CD14-positive monocyte (primary cell): Measurements from ENCODE around the gene THSD8. TPM values are rescaled to one million over a fixed set of nuclear protein-coding genes. Genes with fewer than 3 reads are reported as not detected.

Experiments used
- DNase-seq, 3 donors: peaks; one replicate each; pipeline ENCODE4 v3.0.0-alpha.2; 2011 to 2022
- H2AFZ ChIP-seq: 2 replicates; pipeline ENCODE4 v1.6.0; 2012; ENCODE audit warnings: mild to moderate bottlenecking, low read depth, low read length, inconsistent platforms; ENCODE audit not compliant: insufficient read depth, poor library complexity, severe bottlenecking
- H3K27ac ChIP-seq, 2 donors: 1 replicate in 1 of 2; 2 replicates in 1 of 2; pipeline ENCODE4 v1.5.1; 2012 to 2013; ENCODE audit warnings: low read length in 2 of 2, control low read depth in 1 of 2, inconsistent platforms in 1 of 2, low read depth in 1 of 2, mild to moderate bottlenecking in 1 of 2
- H3K27me3 ChIP-seq, 2 donors: one replicate each; pipeline versions ENCODE4 v1.6.0 to v1.6.1; 2011 to 2013; ENCODE audit warnings: low read length in 2 of 2; ENCODE audit not compliant: control insufficient read depth in 2 of 2, insufficient read depth in 2 of 2
- H3K36me3 ChIP-seq, 2 donors: replicated peaks in 1 of 2; 1 replicate in 1 of 2; 2 replicates in 1 of 2; pipeline versions ENCODE4 v1.5.1 to v1.6.1; 2012 to 2013; ENCODE audit warnings: low read length in 2 of 2, control low read depth in 1 of 2, inconsistent platforms in 1 of 2, mild to moderate bottlenecking in 1 of 2; ENCODE audit not compliant: insufficient read depth in 2 of 2, control insufficient read depth in 1 of 2
- H3K4me1 ChIP-seq, 2 donors: 1 replicate in 1 of 2; 2 replicates in 1 of 2; pipeline versions ENCODE4 v1.5.1 to v1.6.1; 2012 to 2013; ENCODE audit warnings: low read length in 2 of 2, control low read depth in 1 of 2, inconsistent platforms in 1 of 2, mild to moderate bottlenecking in 1 of 2, moderate library complexity in 1 of 2; ENCODE audit not compliant: insufficient read depth in 2 of 2, control insufficient read depth in 1 of 2
- H3K4me2 ChIP-seq: replicated peaks from 2 replicates; pipeline ENCODE3; 2012; ENCODE audit warnings: low read length, moderate library complexity, mild to moderate bottlenecking; ENCODE audit not compliant: poor library complexity, severe bottlenecking; ENCODE audit errors: extremely low read depth
- H3K4me3 ChIP-seq, 3 experiments: fragments of 200-600 bp in 1 of 3; sonication (generic) in 1 of 3; replicated peaks in 1 of 3; 1 replicate in 2 of 3; 2 replicates in 1 of 3; pipeline ENCODE4 v1.5.1; 2011 to 2013; ENCODE audit warnings: low read length in 3 of 3, mild to moderate bottlenecking in 3 of 3, control low read depth in 2 of 3, low read depth in 2 of 3, inconsistent platforms in 1 of 3, moderate library complexity in 1 of 3
- H3K79me2 ChIP-seq: 2 replicates; pipeline ENCODE4 v1.6.0; 2012; ENCODE audit warnings: mild to moderate bottlenecking, control low read depth, inconsistent platforms, low read length, moderate library complexity; ENCODE audit not compliant: insufficient read depth
- H3K9ac ChIP-seq: 2 replicates; pipeline ENCODE4 v1.6.0; 2017; ENCODE audit warnings: low read length, mild to moderate bottlenecking; ENCODE audit not compliant: insufficient read depth, poor library complexity, severe bottlenecking
- H3K9me3 ChIP-seq, 2 donors: replicated peaks in 1 of 2; 1 replicate in 1 of 2; 2 replicates in 1 of 2; pipeline versions ENCODE4 v1.5.1 to v1.6.1; 2012 to 2013; ENCODE audit warnings: low read length in 2 of 2, control low read depth in 1 of 2; ENCODE audit not compliant: control insufficient read depth in 1 of 2, insufficient read depth in 1 of 2
- H4K20me1 ChIP-seq: 2 replicates; pipeline ENCODE4 v1.6.0; 2012; ENCODE audit warnings: mild to moderate bottlenecking, low read length, control low read depth, moderate library complexity; ENCODE audit not compliant: insufficient read depth
- H3K27ac Mint-ChIP-seq, 7 donors: one replicate each; pipeline ENCODE4 v1.8.0; 2020; ENCODE audit warnings: mild to moderate bottlenecking in 7 of 7, mixed read lengths in 7 of 7, moderate library complexity in 6 of 7, inconsistent platforms in 2 of 7
- H3K27me3 Mint-ChIP-seq, 3 donors: one replicate each; pipeline ENCODE4 v1.8.0; 2021 to 2022; ENCODE audit warnings: low read depth in 3 of 3, mild to moderate bottlenecking in 3 of 3, mixed read lengths in 3 of 3, moderate library complexity in 3 of 3, inconsistent platforms in 1 of 3
- H3K36me3 Mint-ChIP-seq, 2 donors: one replicate each; pipeline ENCODE4 v1.8.0; 2020; ENCODE audit warnings: mixed read lengths in 2 of 2, inconsistent platforms in 1 of 2, mild to moderate bottlenecking in 1 of 2
- H3K4me1 Mint-ChIP-seq: one replicate; pipeline ENCODE4 v1.8.0; 2020; ENCODE audit warnings: mild to moderate bottlenecking, mixed read lengths
- H3K4me3 Mint-ChIP-seq, 2 donors: one replicate each; pipeline ENCODE4 v1.8.0; 2020; ENCODE audit warnings: mild to moderate bottlenecking in 2 of 2, mixed read lengths in 2 of 2, moderate library complexity in 1 of 2
- H3K9me3 Mint-ChIP-seq, 7 donors: one replicate each; pipeline ENCODE4 v1.8.0; 2020 to 2022; ENCODE audit warnings: mixed read lengths in 7 of 7, mild to moderate bottlenecking in 6 of 7, moderate library complexity in 6 of 7, inconsistent platforms in 2 of 7
- WGBS: methylation state at CpG from one replicate; pipeline ENCODE4 v1.1.5; 2013; ENCODE audit warnings: missing lambda C conversion rate; ENCODE audit not compliant: insufficient coverage; 5-methylcytosine and 5-hydroxymethylcytosine counted together
- intact Hi-C, 2 donors: fragments of 100-400 bp; cut with micrococcal nuclease; formaldehyde crosslinking; loops; one replicate each; pipeline versions ENCODE4 v1.15.0 to v1.15.1; 2023
- polyA plus RNA-seq, 3 donors: library from polyadenylated mRNA; depleted of rRNA in 1 of 3; unstranded in 2 of 3; stranded (reverse) in 1 of 3; fragments of 300-500 nt in 2 of 3; fragments of >200 nt in 1 of 3; fragmentation: Illumina TruSeq in 2 of 3; gene quantifications; 1 replicate in 2 of 3; 2 replicates in 1 of 3; pipeline ENCODE4 v1.2.3, GENCODE V29; 2012 to 2021
- TF ChIP-seq, protein P1 (sequence below): fragments of 200-600 bp; IDR thresholded peaks from one replicate; pipeline ENCODE4 v1.8.0; 2022; ENCODE audit warnings: antibody characterized with exemption, mild to moderate bottlenecking

Gene THSD8
- polyA plus RNA-seq, 3 donors: 4.0 TPM; not detected in 2

GRCh38 chr19:12784871-12785430, 16.9 kb upstream of the THSD8 start:
- no peaks in the 10 kb centered on the region for H3K36me3 ChIP-seq
- peak overlapping the region; percentile 29 to 100 (median 31) for H3K4me3 ChIP-seq
- H3K79me2 ChIP-seq: peaks cover 34% of the 10 kb centered on the region
- no peaks in the 10 kb centered on the region for H4K20me1 ChIP-seq
- H3K9me3 ChIP-seq: no peaks in the 10 kb centered on the region
- H3K4me2 ChIP-seq: peak overlapping the region; percentile 76
- H3K9ac ChIP-seq: peak overlapping the region; percentile 94
- TF ChIP-seq, protein P1, sequence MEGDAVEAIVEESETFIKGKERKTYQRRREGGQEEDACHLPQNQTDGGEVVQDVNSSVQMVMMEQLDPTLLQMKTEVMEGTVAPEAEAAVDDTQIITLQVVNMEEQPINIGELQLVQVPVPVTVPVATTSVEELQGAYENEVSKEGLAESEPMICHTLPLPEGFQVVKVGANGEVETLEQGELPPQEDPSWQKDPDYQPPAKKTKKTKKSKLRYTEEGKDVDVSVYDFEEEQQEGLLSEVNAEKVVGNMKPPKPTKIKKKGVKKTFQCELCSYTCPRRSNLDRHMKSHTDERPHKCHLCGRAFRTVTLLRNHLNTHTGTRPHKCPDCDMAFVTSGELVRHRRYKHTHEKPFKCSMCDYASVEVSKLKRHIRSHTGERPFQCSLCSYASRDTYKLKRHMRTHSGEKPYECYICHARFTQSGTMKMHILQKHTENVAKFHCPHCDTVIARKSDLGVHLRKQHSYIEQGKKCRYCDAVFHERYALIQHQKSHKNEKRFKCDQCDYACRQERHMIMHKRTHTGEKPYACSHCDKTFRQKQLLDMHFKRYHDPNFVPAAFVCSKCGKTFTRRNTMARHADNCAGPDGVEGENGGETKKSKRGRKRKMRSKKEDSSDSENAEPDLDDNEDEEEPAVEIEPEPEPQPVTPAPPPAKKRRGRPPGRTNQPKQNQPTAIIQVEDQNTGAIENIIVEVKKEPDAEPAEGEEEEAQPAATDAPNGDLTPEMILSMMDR: no peak
- no peak overlapping the region for H3K4me3 Mint-ChIP-seq
- no peak overlapping the region for H2AFZ ChIP-seq
- H3K9me3 Mint-ChIP-seq: no peaks in the 10 kb centered on the region
- H3K4me1 Mint-ChIP-seq: peaks cover 36% of the 10 kb centered on the region
- peak overlapping the region; percentile 95 to 100 for H3K27ac ChIP-seq
- H3K27me3 ChIP-seq: no peaks in the 10 kb centered on the region
- intact Hi-C loops: loop anchor here (10.0 kb wide), 1 partner anchor 1060 kb away; no protein-coding TSS in a partner anchor
- H3K27me3 Mint-ChIP-seq: peaks cover 0 to 5% (median 1%) of the 10 kb centered on the region in 3 donors
- peaks cover 80 to 83% of the 10 kb centered on the region in 2 donors for H3K4me1 ChIP-seq
- DNase-seq: peak; percentile 46 to 62 (median 57)
- peaks cover 0 to 2% of the 10 kb centered on the region in 2 donors for H3K36me3 Mint-ChIP-seq
- WGBS: 30% methylated on average over 5 of the region's 5 CpGs
- no peak overlapping the region for H3K27ac Mint-ChIP-seq

- peaks cover 80 to 81% of the 10 kb centered on the region in 2 donors for H3K4me1 ChIP-seq
- H3K4me3 ChIP-seq: peak overlapping the region; percentile 29 to 100 (median 31)
- TF ChIP-seq, protein P1: no peak
- peaks cover 0 to 5% (median 1%) of the 10 kb centered on the region in 3 donors for H3K27me3 Mint-ChIP-seq
- no peaks in the 10 kb centered on the region for H3K36me3 ChIP-seq
- no peaks in the 10 kb centered on the region for H3K9me3 Mint-ChIP-seq
- peak overlapping the region; percentile 95 to 100 for H3K27ac ChIP-seq
- no peaks in the 10 kb centered on the region for H3K27me3 ChIP-seq
- H3K9ac ChIP-seq: peak overlapping the region; percentile 94
- H3K9me3 ChIP-seq: no peaks in the 10 kb centered on the region
- WGBS: 13% methylated on average over 4 of the region's 4 CpGs
- no peak overlapping the region for H2AFZ ChIP-seq
- H3K4me3 Mint-ChIP-seq: no peak overlapping the region
- H3K79me2 ChIP-seq: peaks cover 36% of the 10 kb centered on the region
- intact Hi-C loops: loop anchor here (10.0 kb wide), 1 partner anchor 1059 kb away; no protein-coding TSS in a partner anchor
- peak; percentile 80 to 90 (median 83) for DNase-seq
- no peaks in the 10 kb centered on the region for H4K20me1 ChIP-seq
- peaks cover 0 to 2% of the 10 kb centered on the region in 2 donors for H3K36me3 Mint-ChIP-seq
- peak overlapping the region; percentile 76 for H3K4me2 ChIP-seq
- no peak overlapping the region for H3K27ac Mint-ChIP-seq
- H3K4me1 Mint-ChIP-seq: peaks cover 35% of the 10 kb centered on the region
Measured at GRCh38 chr19:12785431-12786031, 16.3 kb upstream of the THSD8 start.
